ENCODE measurements around the gene C1orf198.

C1orf198 gene

DNA sequence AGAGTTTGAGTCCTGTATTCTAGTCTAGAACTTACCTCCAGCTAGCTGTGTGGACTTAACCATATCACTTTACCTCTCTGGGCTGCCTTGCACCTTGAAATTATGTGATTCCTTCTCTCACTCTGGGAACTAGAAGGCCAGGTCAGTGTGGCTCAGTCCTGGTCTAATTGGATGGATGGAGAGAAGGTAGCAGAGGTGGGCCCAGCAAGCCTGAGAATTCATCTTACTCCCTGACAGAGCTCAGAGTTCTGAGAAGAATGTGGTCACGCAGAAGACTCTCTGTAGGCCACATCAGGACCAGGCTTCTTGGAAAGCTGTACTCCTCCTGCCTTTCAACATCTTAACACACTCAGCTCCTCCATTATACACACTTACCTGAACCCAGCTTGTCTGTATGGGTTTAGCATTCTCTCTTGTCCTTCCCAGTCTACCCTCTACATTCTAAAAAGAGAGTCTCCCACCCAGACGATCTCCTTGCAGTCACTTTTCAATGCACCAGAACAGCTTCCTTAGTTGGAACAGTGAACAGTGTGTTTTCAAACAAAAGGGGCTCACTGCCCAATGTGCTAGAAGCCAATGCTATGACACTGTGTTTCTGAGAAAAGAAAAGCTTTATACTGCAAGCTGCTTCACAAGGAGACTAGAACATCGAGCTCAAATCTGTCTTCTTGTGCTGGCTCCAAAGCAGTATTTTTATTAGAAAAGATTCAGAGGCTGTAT lies 60.6 kb downstream of the C1orf198 start:
- DNase-seq = no peak

- no peak for DNase-seq
Observed at GRCh38 chr1:230807029-230807428, 61.3 kb downstream of the C1orf198 start.

GRCh38 chr1:230806552-230806951 lies 61.8 kb downstream of the C1orf198 start:
- no peak for DNase-seq

GRCh38 chr1:230804396-230804795 lies 63.9 kb downstream of the C1orf198 start:
- DNase-seq = no peak

- no peak for DNase-seq
Observed at GRCh38 chr1:230800891-230801840, 67.2 kb downstream of the C1orf198 start.

DNA sequence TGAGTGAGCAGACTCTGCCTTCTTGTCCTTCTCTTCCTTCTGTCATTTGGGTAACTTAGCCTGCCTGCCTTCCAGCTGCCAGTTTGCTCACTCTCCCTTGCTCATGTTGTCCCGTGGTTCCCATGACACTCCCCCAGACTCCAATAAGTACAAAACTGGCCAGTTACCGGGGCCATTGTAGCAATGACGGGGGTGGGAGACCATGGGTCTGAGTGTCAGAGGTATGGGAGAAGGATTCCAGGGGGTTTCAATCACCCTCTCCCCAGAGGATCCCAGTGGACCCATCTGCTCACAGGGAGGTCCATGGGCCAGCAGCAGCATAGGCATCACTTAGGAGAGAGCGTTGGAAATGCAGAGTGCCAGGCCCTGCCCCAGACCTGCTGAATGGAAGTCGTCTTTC lies 69.8 kb downstream of the C1orf198 start:
- no peak for DNase-seq

- DNase-seq = peak; percentile 77
Observed at GRCh38 chr1:230797942-230798365, 70.4 kb downstream of the C1orf198 start.

- no peak for DNase-seq
Observed at GRCh38 chr1:230797376-230797920, 70.9 kb downstream of the C1orf198 start.

DNA sequence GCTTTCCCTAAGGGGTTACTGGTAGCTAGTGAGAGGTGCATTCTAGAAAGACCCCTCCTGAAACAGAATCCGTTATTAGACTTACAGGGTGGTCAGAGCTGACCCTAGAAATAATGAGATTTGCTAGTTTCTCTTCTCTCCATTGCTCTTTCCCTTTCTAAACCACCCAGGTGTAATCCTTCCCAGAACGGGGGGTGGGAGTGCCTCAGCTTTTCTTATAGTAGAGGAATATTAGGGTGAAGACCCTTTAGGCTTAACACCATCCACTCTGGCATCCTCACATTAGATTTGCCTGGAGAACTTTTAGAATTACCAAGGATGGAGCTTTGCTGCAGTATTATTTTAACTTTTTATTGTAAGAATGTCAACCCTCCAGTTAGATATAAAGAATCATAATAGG lies 71.7 kb downstream of the C1orf198 start:
- DNase-seq = no peak

DNA sequence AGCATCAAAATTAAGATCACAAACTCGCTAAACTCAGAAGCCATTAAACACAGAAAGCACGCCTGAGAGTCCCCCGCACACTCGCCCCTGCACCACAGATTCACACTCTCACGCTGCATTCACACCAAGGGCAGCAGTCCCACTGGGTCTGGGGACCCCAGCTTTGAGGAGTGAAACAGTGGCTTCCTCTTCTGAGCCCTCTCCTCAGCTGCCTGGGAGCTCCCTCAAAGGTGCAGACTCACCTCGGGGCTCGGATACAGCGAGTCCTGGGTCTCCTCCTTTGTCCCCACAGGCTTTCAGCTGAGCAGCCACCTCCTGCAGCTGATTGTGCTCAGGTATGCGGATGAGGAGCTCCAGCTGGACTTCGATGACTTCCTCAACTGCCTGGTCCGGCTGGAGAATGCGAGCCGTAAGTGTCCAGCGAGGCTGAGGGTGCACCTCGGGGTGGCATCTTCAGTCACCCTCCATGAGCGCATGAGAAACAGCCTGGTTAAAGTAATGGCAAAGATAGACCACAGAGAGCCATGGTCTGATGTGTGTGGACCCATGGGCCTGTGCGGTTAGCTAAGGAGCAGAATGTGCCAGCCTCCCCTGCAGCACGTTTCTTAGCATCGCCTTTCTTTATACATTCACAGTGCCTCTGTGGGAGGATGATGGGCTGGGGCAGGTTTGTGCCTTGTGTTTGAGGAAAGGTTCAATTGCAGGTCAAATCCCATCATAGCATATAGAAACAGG lies 73.3 kb downstream of the C1orf198 start:
- DNase-seq = no peak

DNA sequence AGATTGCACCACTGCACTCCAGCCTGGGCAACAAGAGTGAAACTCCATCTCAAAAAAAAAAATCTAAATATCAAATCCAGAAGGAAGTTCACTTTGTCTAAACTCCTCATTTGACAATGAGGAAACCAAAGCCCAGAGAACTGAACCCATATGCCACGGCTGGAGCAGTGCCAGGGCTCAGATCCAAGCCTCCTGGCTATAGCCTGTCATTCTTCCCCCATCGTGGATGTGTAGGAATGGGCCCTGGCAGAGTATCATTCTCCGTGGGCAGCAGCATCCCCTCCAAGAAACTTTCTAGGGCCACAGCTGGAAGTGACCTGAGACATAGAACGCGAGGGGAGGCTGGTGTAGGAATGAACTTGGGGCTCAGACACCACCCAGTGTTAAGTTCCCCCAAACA lies 73.9 kb downstream of the C1orf198 start:
- no peak for DNase-seq

DNA sequence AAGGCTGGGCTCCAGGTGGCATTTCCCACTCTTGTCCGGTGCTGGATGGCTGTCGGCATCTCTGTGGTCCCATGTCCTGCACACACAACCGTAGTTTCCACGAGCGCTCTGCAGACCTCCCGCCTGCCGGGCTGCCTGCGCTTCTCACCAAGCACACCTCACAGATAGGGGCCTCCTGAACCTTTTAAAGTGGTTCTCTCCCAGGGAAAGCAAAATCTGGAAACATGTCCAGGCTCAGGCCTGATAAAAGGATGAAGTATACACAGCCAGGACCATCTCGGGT lies 74.9 kb downstream of the C1orf198 start:
- DNase-seq = no peak

GRCh38 chr1:230792691-230793462 lies 75.4 kb downstream of the C1orf198 start:
- DNase-seq = no peak

DNA sequence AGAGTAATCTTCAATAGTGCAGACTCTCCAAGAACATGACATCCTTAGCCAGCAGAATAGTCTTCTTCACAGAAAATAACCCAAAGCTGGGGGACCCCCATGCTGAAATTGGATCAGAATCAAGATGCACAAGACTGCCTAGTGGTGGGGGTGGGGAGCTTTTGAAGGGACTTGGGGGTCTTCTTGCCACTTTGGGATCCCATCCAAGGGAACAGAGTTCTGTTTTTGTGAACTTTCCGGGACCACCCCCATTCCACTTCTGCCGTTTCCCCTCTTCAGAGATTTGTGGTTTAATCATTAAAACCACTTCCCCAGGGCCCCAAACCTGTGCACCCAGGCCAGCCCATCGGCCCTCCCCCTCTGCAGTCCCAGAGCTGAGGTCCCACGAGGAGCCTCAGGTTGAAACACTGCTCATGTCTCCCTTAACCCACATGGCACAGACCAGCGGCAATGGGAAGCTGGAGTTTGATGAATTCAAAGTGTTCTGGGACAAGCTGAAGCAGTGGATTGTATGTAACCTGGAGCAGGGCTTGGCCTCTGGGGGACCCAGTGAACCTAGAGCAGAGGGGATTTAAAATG lies 76.2 kb downstream of the C1orf198 start:
- no peak for DNase-seq

DNA sequence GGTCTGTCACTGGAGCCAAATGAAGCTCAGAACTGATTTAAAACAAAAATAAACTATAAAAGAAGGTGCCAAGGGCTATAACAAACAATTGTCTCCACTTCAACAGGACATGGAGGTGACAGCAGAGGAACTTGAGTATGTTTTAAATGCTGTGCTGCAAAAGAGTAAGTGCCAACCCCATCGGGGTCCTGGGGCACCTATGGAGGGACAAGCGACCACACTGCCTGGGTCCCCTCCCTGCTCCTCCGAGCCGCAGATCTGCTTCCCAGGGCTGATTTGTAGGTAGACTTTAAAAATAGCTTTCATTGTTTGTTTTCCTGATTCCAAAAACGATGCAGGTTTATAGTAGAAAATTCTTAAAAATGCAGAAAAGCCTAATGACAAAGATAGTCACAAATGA lies 78.3 kb downstream of the C1orf198 start:
- no peak for DNase-seq

DNA sequence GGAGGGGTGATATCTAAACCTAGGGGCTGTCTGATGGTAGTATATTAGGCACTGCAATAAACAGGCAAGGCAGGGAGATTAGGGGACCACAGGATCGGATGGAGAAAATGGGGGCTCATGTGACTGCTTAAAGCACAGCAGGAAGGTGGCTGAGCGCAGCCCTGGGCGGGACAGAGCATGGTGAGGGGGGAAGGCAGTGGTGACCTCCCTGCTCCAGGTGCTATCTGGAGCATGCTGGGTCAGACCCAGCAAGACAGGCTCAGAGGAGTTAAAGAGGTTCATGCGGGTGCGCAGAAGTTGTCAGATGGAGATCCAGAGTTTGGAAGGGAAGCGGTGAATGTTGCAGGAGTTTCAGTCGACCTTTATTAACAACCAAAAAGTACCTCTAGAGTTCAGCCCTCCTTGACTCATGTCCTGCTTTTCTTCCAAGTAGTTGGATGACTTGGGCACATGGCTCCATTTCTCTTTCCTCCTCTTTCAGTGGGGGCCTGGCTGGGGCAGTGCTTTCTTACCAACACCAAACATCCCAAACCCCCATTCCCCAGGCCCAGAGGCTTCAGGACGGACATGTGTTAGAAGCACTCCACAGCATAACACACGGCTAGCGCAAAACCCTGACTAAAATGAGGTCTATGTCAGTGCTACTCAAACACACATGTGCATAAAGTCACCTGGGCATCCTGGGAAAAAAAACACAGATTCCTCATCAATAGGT lies 79.6 kb downstream of the C1orf198 start:
- DNase-seq = no peak

DNA sequence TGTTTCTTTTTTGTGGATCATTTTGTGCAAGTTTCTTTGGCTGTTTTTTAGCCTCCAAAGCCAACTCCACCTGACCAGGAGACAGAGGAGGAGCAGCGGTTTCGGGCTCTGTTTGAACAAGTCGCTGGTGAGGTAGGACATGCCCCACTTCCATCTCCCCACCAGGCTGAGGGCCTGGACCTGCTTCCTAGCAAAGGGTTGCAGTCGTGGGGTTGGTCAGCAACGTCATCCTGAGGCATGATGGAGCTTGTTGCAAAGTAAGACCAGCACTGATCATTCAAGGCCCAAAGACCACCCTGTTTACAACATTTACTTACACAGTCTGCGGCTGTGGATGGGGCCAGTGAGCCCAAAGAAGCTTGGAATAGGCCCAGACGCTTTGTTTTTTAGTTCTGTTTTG lies 80.8 kb downstream of the C1orf198 start:
- DNase-seq = no peak
